ENCODE measurements around the gene TMEM108.

TMEM108 gene

DNA sequence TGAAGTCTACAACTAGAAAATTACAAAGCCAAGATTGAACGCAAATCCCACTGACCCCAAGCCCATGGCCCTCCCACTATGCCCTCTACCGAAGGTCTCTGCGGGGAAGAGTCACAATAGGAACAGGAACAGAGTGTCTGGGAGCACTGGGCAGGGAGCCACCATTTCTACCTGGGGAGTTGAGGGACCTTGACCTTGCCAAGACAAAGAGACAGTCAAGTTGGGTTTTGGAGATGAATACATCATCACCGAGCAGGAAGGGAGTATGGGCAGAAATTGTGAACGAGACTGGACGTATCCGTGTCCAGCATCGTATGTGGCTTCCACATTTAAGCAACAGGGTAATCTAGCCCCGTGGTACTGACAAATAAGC lies 330.9 kb downstream of the TMEM108 start:
- no peaks in the 10 kb centered on the region for H3K4me1 Mint-ChIP-seq
- no peaks in the 10 kb centered on the region for H3K9me3 Mint-ChIP-seq
- no peak overlapping the region for H3K27ac Mint-ChIP-seq (ENCODE audit: low read depth)
- DNase-seq (ENCODE audit: low spot score in 2 of 2) (no peak), ATAC-seq (replicated peaks; ENCODE audit: extremely low read depth, poor library complexity, severe bottlenecking) (no peak)
- H3K36me3 Mint-ChIP-seq (ENCODE audit: insufficient read depth): peaks cover 2% of the 10 kb centered on the region
- H3K4me3 Mint-ChIP-seq: no peak overlapping the region
- peaks cover 46% of the 10 kb centered on the region for H3K27me3 Mint-ChIP-seq

- Mint-ChIP-seq H3K4me1 (no peaks in the 10 kb centered on the region), H3K27ac (ENCODE audit: low read depth) (no peak overlapping the region), H3K9me3 (no peaks in the 10 kb centered on the region), H3K36me3 (ENCODE audit: insufficient read depth) (peaks cover 2% of the 10 kb centered on the region), H3K27me3 (peaks cover 25% of the 10 kb centered on the region), H3K4me3 (no peak overlapping the region)
- no peak for ATAC-seq (replicated peaks; ENCODE audit: extremely low read depth, poor library complexity, severe bottlenecking)
- no peak for DNase-seq (ENCODE audit: low spot score in 2 of 2)
These were observed 333.0 kb downstream of the TMEM108 start for GRCh38 chr3:133371181-133371580.

DNA sequence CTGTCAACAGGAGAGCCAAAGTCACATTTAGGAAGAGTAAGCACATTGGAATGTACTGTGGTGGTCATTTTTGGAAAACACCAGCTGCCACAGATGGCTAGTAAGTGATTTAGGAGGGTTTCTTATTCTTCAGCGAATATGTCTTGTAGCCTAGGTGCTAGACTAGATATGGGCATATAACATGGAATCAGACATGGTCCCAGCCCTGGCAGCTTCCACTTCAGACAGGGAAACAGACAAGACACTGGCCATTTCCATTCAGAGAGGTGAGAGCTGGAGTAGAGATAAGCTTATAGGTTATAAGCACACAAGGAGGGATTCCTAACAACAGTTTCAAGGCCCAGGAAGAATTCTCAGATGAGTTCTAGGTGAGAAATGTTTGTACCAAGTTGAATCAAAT lies 333.5 kb downstream of the TMEM108 start:
- ATAC-seq (replicated peaks; ENCODE audit: extremely low read depth, poor library complexity, severe bottlenecking) (no peak), DNase-seq (ENCODE audit: low spot score in 2 of 2) (no peak)
- no peaks in the 10 kb centered on the region for H3K4me1 Mint-ChIP-seq
- H3K27ac Mint-ChIP-seq (ENCODE audit: low read depth): no peak overlapping the region
- H3K9me3 Mint-ChIP-seq: no peaks in the 10 kb centered on the region
- H3K36me3 Mint-ChIP-seq (ENCODE audit: insufficient read depth): peaks cover 2% of the 10 kb centered on the region
- H3K4me3 Mint-ChIP-seq: no peak overlapping the region
- H3K27me3 Mint-ChIP-seq: peaks cover 20% of the 10 kb centered on the region

DNA sequence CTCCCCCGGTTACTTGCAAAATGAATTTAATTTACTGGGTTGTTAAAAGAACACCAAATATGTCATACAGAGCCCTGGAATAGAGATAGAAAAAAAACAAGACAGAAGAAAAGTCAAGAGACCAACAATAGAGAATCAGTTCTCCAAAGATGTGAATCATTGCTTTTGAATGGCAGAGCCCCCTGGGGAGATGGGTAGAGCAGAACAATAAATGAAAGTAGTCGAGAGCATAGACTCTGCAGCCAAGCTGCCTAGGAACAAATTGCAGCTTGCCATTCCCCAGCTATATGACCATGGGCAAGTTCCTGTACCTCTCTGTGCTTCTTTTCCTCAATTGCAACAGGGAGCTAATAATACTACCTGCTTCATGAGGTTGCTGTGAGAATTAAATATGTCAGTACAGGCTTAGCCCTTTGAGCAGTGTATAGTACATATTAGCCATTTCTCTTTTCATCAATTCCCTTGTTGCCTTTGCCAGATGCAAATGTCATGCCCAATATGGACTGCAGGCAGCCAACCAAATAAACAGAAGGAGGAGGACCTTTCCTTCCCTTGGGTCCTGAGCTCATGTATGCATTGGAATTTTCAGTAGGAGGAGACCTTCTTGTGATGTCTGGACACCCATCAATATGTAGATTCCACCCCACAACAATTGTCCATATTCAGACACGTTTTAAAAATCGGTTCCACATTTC lies 336.7 kb downstream of the TMEM108 start:
- Mint-ChIP-seq H3K27ac (ENCODE audit: low read depth) (no peak overlapping the region), H3K36me3 (ENCODE audit: insufficient read depth) (peaks cover 2% of the 10 kb centered on the region), H3K9me3 (no peaks in the 10 kb centered on the region), H3K4me3 (no peak overlapping the region), H3K4me1 (no peaks in the 10 kb centered on the region), H3K27me3 (peaks cover 17% of the 10 kb centered on the region)
- ATAC-seq (replicated peaks; ENCODE audit: extremely low read depth, poor library complexity, severe bottlenecking) (no peak), DNase-seq (ENCODE audit: low spot score in 2 of 2) (no peak)

- no peak for DNase-seq (ENCODE audit: low spot score in 2 of 2)
- no peak for ATAC-seq (replicated peaks; ENCODE audit: extremely low read depth, poor library complexity, severe bottlenecking)
- no peaks in the 10 kb centered on the region for H3K4me1 Mint-ChIP-seq
These were observed 337.2 kb downstream of the TMEM108 start for GRCh38 chr3:133375403-133375745.

DNA sequence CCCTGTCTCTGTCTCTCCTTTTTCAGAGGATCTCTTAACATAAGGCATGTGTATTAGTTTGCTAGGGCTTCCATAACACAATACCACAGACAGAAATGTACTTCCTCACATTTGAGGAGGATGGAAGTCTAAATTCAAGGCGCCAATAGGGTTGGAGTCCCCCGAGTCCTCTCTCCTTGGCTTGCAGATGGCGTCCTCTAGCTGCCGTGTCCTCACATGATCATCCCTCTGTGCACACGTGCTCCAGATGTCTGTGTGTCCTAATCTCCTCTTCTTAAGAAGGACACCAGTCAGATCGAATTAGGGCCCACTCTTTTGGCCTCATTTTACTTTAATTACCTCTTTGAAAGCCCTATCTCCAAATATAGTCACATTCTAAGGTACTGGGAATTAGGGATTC lies 338.6 kb downstream of the TMEM108 start:
- Mint-ChIP-seq H3K4me1 (no peaks in the 10 kb centered on the region), H3K27ac (ENCODE audit: low read depth) (no peak overlapping the region), H3K9me3 (no peaks in the 10 kb centered on the region), H3K27me3 (peaks cover 14% of the 10 kb centered on the region), H3K4me3 (no peak overlapping the region), H3K36me3 (ENCODE audit: insufficient read depth) (no peaks in the 10 kb centered on the region)
- no peak for ATAC-seq (replicated peaks; ENCODE audit: extremely low read depth, poor library complexity, severe bottlenecking)
- DNase-seq (ENCODE audit: low spot score in 2 of 2): no peak

More at GRCh38 chr3:133375403-133375745, 337.2 kb downstream of the TMEM108 start:
- Mint-ChIP-seq H3K27ac (ENCODE audit: low read depth) (no peak overlapping the region), H3K36me3 (ENCODE audit: insufficient read depth) (peaks cover 2% of the 10 kb centered on the region), H3K9me3 (no peaks in the 10 kb centered on the region), H3K4me3 (no peak overlapping the region), H3K27me3 (peaks cover 12% of the 10 kb centered on the region)

DNA sequence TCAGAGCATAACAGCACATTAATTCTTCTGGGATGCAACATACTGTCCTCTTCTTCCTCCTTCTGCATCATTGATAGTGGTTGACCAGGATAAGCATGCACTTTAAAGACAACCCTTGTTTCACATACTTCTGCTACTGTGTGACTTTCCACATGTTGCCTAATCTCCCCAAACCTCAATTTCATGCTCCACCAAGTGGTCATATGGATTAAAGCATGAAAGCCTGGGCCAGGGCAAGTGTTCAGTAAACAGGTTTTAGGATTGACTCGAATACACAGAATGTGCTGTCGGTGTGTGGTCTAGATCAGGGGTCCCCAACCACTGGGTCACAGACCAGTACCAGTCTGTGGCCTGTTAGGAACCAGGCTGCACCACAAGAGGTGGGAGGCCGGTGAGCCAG lies 339.2 kb downstream of the TMEM108 start:
- no peaks in the 10 kb centered on the region for H3K4me1 Mint-ChIP-seq
- peaks cover 18% of the 10 kb centered on the region for H3K27me3 Mint-ChIP-seq
- no peaks in the 10 kb centered on the region for H3K9me3 Mint-ChIP-seq
- H3K27ac Mint-ChIP-seq (ENCODE audit: low read depth): no peak overlapping the region
- ATAC-seq (replicated peaks; ENCODE audit: extremely low read depth, poor library complexity, severe bottlenecking) (no peak), DNase-seq (ENCODE audit: low spot score in 2 of 2) (no peak)
- H3K36me3 Mint-ChIP-seq (ENCODE audit: insufficient read depth): no peaks in the 10 kb centered on the region
- H3K4me3 Mint-ChIP-seq: no peak overlapping the region

GRCh38 chr3:133379926-133380325 lies 341.7 kb downstream of the TMEM108 start:
- Mint-ChIP-seq H3K27me3 (peaks cover 38% of the 10 kb centered on the region), H3K36me3 (ENCODE audit: insufficient read depth) (no peaks in the 10 kb centered on the region), H3K4me1 (no peaks in the 10 kb centered on the region), H3K9me3 (no peaks in the 10 kb centered on the region), H3K27ac (ENCODE audit: low read depth) (no peak overlapping the region), H3K4me3 (no peak overlapping the region)
- DNase-seq (ENCODE audit: low spot score in 2 of 2): no peak
- no peak for ATAC-seq (replicated peaks; ENCODE audit: extremely low read depth, poor library complexity, severe bottlenecking)

GRCh38 chr3:133380481-133381225 lies 342.5 kb downstream of the TMEM108 start:
- no peak for DNase-seq (ENCODE audit: low spot score in 2 of 2)
- ATAC-seq (replicated peaks; ENCODE audit: extremely low read depth, poor library complexity, severe bottlenecking): no peak
- Mint-ChIP-seq H3K27ac (ENCODE audit: low read depth) (no peak overlapping the region), H3K27me3 (peaks cover 45% of the 10 kb centered on the region), H3K4me3 (no peak overlapping the region), H3K9me3 (no peaks in the 10 kb centered on the region), H3K36me3 (ENCODE audit: insufficient read depth) (no peaks in the 10 kb centered on the region), H3K4me1 (no peaks in the 10 kb centered on the region)

- ATAC-seq (replicated peaks; ENCODE audit: extremely low read depth, poor library complexity, severe bottlenecking): no peak
These were observed 343.3 kb downstream of the TMEM108 start for GRCh38 chr3:133381346-133382109.

GRCh38 chr3:133383175-133383574 lies 345.0 kb downstream of the TMEM108 start:
- Mint-ChIP-seq H3K4me1 (no peaks in the 10 kb centered on the region), H3K4me3 (no peak overlapping the region), H3K36me3 (ENCODE audit: insufficient read depth) (no peaks in the 10 kb centered on the region), H3K27ac (ENCODE audit: low read depth) (no peak overlapping the region), H3K9me3 (no peaks in the 10 kb centered on the region), H3K27me3 (peaks cover 45% of the 10 kb centered on the region)
- DNase-seq (ENCODE audit: low spot score in 2 of 2) (no peak), ATAC-seq (replicated peaks; ENCODE audit: extremely low read depth, poor library complexity, severe bottlenecking) (no peak)

More at GRCh38 chr3:133381346-133382109, 343.3 kb downstream of the TMEM108 start:
- Mint-ChIP-seq H3K4me1 (no peaks in the 10 kb centered on the region), H3K9me3 (no peaks in the 10 kb centered on the region), H3K27me3 (peaks cover 45% of the 10 kb centered on the region), H3K36me3 (ENCODE audit: insufficient read depth) (no peaks in the 10 kb centered on the region), H3K4me3 (no peak overlapping the region), H3K27ac (ENCODE audit: low read depth) (no peak overlapping the region)
- DNase-seq (ENCODE audit: low spot score in 2 of 2): no peak

- Mint-ChIP-seq H3K27ac (ENCODE audit: low read depth) (no peak overlapping the region), H3K36me3 (ENCODE audit: insufficient read depth) (no peaks in the 10 kb centered on the region), H3K4me3 (no peak overlapping the region), H3K9me3 (no peaks in the 10 kb centered on the region), H3K4me1 (no peaks in the 10 kb centered on the region), H3K27me3 (peaks cover 45% of the 10 kb centered on the region)
- no peak for ATAC-seq (replicated peaks; ENCODE audit: extremely low read depth, poor library complexity, severe bottlenecking)
- no peak for DNase-seq (ENCODE audit: low spot score in 2 of 2)
These were observed 345.6 kb downstream of the TMEM108 start for GRCh38 chr3:133383741-133384140.

Measured in central memory CD8-positive, alpha-beta T cell (primary cell).